CD4-positive, alpha-beta T cell treated with Interleukin-17A for 1 hour (primary cell): ENCODE measurements around the gene MYH14.

ENCODE experiments used
- DNase-seq: peaks from one replicate; pipeline ENCODE4 v3.0.0-alpha.2; 2020

Gene MYH14

GRCh38 chr19:50266041-50266440 lies 62.6 kb downstream of the MYH14 start:
- DNase-seq = no peak

GRCh38 chr19:50266896-50267295 lies 63.5 kb downstream of the MYH14 start:
- peak; percentile 9 for DNase-seq

GRCh38 chr19:50268041-50268440 lies 64.6 kb downstream of the MYH14 start:
- DNase-seq = no peak

- no peak for DNase-seq
These were observed 65.1 kb downstream of the MYH14 start for GRCh38 chr19:50268501-50268900.

- DNase-seq = no peak
These were observed 66.2 kb downstream of the MYH14 start for GRCh38 chr19:50269653-50270052.

- no peak for DNase-seq
These were observed 69.0 kb downstream of the MYH14 start for GRCh38 chr19:50272263-50272897.

- no peak for DNase-seq
These were observed 70.4 kb downstream of the MYH14 start for GRCh38 chr19:50273821-50274220.

GRCh38 chr19:50275577-50276368 lies 72.4 kb downstream of the MYH14 start:
- DNase-seq = no peak

- DNase-seq = no peak
These were observed 73.1 kb downstream of the MYH14 start for GRCh38 chr19:50276370-50277063.

GRCh38 chr19:50277966-50278580 lies 74.7 kb downstream of the MYH14 start:
- no peak for DNase-seq

GRCh38 chr19:50280074-50280473 lies 76.7 kb downstream of the MYH14 start:
- no peak for DNase-seq

- no peak for DNase-seq
These were observed 77.6 kb downstream of the MYH14 start for GRCh38 chr19:50280983-50281382.

GRCh38 chr19:50281491-50281890 lies 78.1 kb downstream of the MYH14 start:
- DNase-seq = no peak

GRCh38 chr19:50285833-50286232 lies 82.4 kb downstream of the MYH14 start:
- DNase-seq = no peak

GRCh38 chr19:50286443-50286842 lies 83.0 kb downstream of the MYH14 start:
- no peak for DNase-seq

- DNase-seq = no peak
These were observed 83.9 kb downstream of the MYH14 start for GRCh38 chr19:50287331-50287730.

- no peak for DNase-seq
These were observed 85.5 kb downstream of the MYH14 start for GRCh38 chr19:50288954-50289353.

- no peak for DNase-seq
These were observed 86.6 kb downstream of the MYH14 start for GRCh38 chr19:50290011-50290410.

- no peak for DNase-seq
These were observed 87.4 kb downstream of the MYH14 start for GRCh38 chr19:50290775-50291174.

- DNase-seq = no peak
These were observed 88.9 kb downstream of the MYH14 start for GRCh38 chr19:50292216-50292827.

GRCh38 chr19:50293263-50294004 lies 90.0 kb downstream of the MYH14 start:
- no peak for DNase-seq

- no peak for DNase-seq
These were observed 96.6 kb downstream of the MYH14 start for GRCh38 chr19:50300051-50300450.
